Stomach smooth muscle (tissue), 2 donors: ENCODE measurements around the gene FAAH.

Experiments
- H3K27ac ChIP-seq: one replicate; pipeline ENCODE4 v1.7.0; 2013; ENCODE audit warnings: mild to moderate bottlenecking, low read length, inconsistent platforms
- H3K27me3 ChIP-seq, 2 donors: one replicate each; pipeline ENCODE4 v1.7.0; 2013; ENCODE audit warnings: low read length in 2 of 2; ENCODE audit not compliant: insufficient read depth in 2 of 2, control insufficient read depth in 1 of 2
- H3K36me3 ChIP-seq, 2 donors: one replicate each; pipeline ENCODE4 v1.7.0; 2013; ENCODE audit warnings: low read length in 2 of 2; ENCODE audit not compliant: control insufficient read depth in 2 of 2, insufficient read depth in 2 of 2
- H3K4me1 ChIP-seq: one replicate; pipeline ENCODE4 v1.7.0; 2013; ENCODE audit warnings: low read length; ENCODE audit not compliant: control insufficient read depth, insufficient read depth
- H3K4me3 ChIP-seq, 2 donors: one replicate each; pipeline ENCODE4 v1.7.0; 2013; ENCODE audit warnings: low read length in 2 of 2
- H3K9ac ChIP-seq, 2 donors: one replicate each; pipeline ENCODE4 v1.7.0; 2013; ENCODE audit warnings: low read length in 2 of 2, mild to moderate bottlenecking in 1 of 2
- H3K9me3 ChIP-seq, 2 donors: one replicate each; pipeline ENCODE4 v1.7.0; 2013; ENCODE audit warnings: low read length in 2 of 2; ENCODE audit not compliant: control insufficient read depth in 2 of 2
- donor health status: healthy.
- donor health status: Pancreatic carcinoma.

FAAH gene

DNA sequence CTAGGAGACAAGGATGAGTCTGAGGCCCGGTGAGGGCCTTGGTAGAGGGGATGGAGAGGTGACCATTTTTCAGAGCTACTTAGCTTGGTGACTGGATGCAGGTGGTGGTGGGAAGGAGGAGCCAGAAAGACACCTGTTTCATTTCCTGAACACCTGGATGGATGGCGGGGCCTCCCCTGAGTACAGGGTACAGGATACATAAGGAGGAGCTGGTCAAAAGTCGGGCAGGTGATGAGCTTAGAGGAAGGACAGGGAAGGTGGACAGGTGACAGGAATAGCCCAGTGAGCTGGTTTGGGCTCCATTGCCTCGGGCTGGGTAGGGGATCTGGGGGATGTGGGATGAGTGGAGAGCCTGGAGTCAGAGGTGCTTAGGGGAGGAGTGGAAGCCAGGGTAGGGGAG is 6.3 kb downstream of the FAAH start:
- peaks cover 12% of the 10 kb centered on the region for H3K4me1 ChIP-seq
- no peak overlapping the region for H3K9ac ChIP-seq
- H3K27ac ChIP-seq: no peak overlapping the region
- H3K4me3 ChIP-seq: no peak overlapping the region
- H3K9me3 ChIP-seq: no peaks in the 10 kb centered on the region
- no peaks in the 10 kb centered on the region for H3K36me3 ChIP-seq
- no peaks in the 10 kb centered on the region for H3K27me3 ChIP-seq

DNA sequence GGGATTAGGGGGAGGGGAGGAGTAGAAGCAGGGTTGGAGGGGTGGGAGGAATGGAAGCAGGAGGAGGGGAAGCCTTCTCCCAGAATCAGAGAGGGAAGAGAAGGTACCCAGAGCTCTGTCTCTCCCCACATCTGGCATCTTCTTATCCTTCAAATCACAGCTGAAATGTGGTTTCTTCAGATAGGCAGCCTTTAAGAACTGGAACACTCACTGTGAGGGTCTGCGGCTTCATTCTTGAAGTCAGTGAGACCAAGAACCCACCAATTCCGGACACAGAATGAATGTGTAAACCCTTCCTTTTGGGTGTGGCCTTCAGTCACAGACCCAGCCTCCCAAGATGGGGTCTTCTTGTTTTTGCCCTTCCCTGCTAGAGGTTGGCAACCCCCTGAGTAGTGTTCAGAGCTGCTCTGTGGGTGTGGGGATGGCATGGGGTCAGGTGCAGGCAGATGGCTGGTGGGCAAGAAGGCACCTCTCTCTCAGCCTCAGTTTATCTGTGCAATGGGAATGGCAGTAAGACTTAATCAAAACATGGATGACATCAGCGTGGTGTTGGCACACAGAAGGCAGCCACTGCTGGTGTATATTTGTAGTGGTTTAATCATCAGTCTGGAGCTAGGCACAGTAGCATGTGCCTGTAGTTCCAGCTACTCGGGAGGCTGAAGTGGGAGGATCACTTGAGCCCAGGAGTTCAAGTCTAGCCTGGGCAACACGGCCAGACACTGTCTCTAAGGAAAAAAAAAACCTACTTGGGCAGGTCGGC is 7.2 kb downstream of the FAAH start:
- Histone ChIP-seq H3K4me1 (peaks cover 16% of the 10 kb centered on the region), H3K27me3 (no peaks in the 10 kb centered on the region), H3K9me3 (no peaks in the 10 kb centered on the region), H3K4me3 (peak overlapping the region in 1 of 2 donors; percentile 22), H3K9ac (no peak overlapping the region), H3K36me3 (no peaks in the 10 kb centered on the region), H3K27ac (peak overlapping the region; percentile 11)

DNA sequence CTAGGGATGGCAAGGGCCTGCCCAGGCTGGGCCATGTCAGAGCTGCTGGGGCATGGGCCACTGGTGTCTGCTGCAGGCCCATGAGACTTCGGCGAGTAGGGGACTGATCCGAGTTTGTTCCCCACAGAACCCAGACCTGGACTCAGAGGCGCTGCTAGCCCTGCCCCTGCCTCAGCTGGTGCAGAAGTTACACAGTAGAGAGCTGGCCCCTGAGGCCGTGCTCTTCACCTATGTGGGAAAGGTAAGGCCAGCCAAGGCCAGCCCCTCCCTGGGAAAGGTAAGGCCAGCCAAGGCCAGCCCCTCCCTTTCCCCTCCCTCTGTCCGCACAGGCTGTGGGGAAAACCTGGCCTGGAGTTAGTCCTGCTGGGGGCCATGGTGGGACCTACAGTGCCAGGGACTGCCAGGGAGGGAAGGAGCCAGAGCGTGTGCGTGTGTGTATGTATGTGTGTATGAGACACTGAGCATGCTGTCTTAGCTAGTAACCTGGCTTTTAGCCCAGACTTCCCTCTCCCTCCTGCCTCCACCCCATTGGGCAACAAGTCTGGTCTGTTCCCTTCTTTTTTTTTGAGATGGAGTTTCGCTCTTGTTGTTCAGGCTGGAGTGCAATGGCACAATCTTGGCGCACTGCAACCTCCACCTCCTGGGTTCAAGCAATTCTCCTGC is 8.0 kb downstream of the FAAH start:
- H3K4me1 ChIP-seq: peaks cover 16% of the 10 kb centered on the region
- H3K9ac ChIP-seq: no peak overlapping the region
- H3K9me3 ChIP-seq: no peaks in the 10 kb centered on the region
- H3K27ac ChIP-seq: peak overlapping the region; percentile 11
- H3K27me3 ChIP-seq: no peaks in the 10 kb centered on the region
- peak overlapping the region in 1 of 2 donors; percentile 44 for H3K4me3 ChIP-seq
- no peaks in the 10 kb centered on the region for H3K36me3 ChIP-seq

DNA sequence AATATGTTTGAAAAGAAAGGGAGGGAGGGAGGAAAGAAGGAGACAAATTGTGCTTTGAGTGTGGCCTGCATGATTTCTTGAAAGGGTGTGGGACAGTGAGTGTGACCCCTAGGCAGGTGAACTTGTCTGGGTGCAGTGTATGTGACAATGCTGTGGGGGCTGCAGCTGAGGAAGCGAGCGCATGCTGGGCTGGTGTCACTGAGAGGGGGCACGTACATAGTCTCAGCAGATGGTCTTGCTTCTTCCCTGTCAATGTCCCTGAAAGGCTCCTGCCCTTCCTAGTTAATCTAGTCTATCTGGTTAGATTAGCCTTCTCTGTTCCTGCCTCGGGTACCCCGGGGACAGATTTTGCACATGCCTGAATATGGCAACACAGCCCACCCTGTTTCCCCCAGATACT is 9.8 kb downstream of the FAAH start:
- H3K36me3 ChIP-seq: peaks cover under 1 to 4% of the 10 kb centered on the region in 2 donors
- H3K9me3 ChIP-seq: no peaks in the 10 kb centered on the region
- H3K4me3 ChIP-seq: no peak overlapping the region
- H3K4me1 ChIP-seq: peaks cover 16% of the 10 kb centered on the region
- H3K27ac ChIP-seq: no peak overlapping the region
- no peaks in the 10 kb centered on the region for H3K27me3 ChIP-seq
- no peak overlapping the region for H3K9ac ChIP-seq

DNA sequence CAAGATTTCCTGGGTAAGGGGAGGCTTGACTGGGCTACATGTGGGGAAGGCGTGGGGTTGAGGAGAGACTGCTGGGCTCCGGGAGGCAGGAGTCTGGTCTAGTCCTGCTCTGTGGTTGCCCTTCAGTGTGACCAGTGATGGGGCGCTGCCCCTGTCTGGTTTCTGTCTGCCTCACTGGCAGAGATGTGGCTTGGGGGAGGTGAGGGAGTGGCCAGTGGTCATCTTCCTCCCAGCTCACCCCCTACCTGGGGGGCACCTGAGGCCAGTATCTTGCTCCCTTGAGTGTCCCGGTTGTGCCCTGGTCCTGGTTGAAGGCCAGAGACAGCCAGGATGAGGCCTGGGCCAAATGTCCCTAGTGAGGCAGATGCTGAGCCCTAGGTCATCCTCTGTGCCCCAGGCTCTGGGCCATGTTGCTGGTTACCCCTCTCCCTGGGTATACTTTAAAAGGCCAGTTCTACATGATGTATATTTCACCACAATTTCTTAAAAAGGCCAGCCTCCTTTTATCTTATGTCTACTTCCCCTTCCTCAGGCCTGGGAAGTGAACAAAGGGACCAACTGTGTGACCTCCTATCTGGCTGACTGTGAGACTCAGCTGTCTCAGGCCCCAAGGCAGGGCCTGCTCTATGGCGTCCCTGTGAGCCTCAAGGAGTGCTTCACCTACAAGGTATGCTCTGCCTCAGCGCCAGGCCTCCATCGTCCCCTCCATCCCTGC is 10.5 kb downstream of the FAAH start:
- H3K9me3 ChIP-seq: no peaks in the 10 kb centered on the region
- no peak overlapping the region for H3K9ac ChIP-seq
- no peak overlapping the region for H3K4me3 ChIP-seq
- H3K27ac ChIP-seq: no peak overlapping the region
- no peaks in the 10 kb centered on the region for H3K27me3 ChIP-seq
- H3K4me1 ChIP-seq: peaks cover 16% of the 10 kb centered on the region
- peaks cover 3 to 7% of the 10 kb centered on the region in 2 donors for H3K36me3 ChIP-seq

DNA sequence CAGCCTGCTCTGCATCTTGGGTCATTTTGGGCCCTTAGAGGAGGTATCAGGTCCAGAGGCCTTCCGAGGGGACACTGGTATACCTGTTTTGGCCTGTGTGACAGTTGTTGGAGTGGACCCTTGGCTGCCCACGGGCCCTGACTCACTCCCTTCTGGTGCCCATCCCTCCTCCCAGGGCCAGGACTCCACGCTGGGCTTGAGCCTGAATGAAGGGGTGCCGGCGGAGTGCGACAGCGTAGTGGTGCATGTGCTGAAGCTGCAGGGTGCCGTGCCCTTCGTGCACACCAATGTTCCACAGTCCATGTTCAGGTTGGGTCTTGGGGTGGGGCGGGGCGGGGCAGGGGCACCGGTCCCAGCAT is 11.1 kb downstream of the FAAH start:
- no peak overlapping the region for H3K4me3 ChIP-seq
- H3K36me3 ChIP-seq: peaks cover 3 to 9% of the 10 kb centered on the region in 2 donors
- H3K9me3 ChIP-seq: no peaks in the 10 kb centered on the region
- no peak overlapping the region for H3K27ac ChIP-seq
- H3K27me3 ChIP-seq: no peaks in the 10 kb centered on the region
- no peak overlapping the region for H3K9ac ChIP-seq
- peaks cover 16% of the 10 kb centered on the region for H3K4me1 ChIP-seq

DNA sequence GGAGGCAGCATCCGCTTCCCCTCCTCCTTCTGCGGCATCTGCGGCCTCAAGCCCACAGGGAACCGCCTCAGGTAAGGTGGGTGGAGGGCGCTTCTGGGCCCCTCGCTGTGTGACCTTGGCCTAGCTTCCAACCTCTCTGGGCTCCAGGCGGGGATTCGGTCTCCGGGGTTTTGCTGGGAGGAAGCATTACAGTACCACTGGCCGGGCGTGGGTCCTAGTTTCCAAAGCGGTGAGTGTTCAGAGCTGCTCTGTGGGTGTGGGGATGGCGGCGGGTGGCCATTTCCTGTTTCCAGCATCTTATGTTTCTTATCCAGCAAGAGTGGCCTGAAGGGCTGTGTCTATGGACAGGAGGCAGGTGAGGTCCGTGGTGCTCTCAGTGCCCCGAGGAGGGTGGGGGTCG is 11.6 kb downstream of the FAAH start:
- no peak overlapping the region for H3K27ac ChIP-seq

DNA sequence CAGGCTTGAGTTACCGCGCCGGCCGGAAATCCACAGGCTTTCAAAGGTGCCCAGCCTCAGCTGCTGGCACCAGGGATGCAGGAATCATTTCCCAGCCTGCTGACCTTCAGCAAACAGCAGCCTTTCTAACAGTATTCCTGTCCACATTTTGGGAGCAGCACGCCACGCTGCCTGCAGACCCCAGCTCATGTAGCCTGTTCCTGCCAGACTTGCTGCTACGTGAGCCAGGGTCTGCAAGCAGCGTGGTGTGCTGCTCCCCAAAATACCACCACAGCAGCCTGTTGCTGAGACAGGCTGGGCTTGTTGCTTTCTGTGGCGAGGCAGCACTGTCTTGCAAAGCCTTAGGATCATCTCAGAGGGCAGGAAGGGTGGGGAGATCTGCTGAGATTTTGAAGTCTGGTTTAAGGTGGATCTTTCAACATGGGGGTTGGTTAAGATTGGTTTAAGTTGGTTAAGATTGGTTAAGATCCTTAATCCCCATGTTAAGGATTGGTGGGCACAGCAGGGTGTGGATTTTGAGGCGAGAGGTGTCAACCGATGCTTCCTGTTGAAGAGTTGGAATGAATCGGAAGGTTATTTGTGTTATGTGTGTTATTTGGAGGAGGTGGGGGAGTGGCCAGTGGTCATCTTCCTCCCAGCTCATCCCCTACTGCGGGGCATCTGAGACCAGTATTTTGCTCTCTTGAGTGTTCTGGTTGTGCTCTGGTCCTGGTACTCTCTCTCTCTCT is 12.9 kb downstream of the FAAH start:
- H3K9ac ChIP-seq: no peak overlapping the region
- H3K27ac ChIP-seq: no peak overlapping the region
- peaks cover 9% of the 10 kb centered on the region for H3K4me1 ChIP-seq
- peak overlapping the region in 1 of 2 donors; percentile 40 for H3K4me3 ChIP-seq
- no peaks in the 10 kb centered on the region for H3K9me3 ChIP-seq
- peaks cover 3 to 9% of the 10 kb centered on the region in 2 donors for H3K36me3 ChIP-seq
- H3K27me3 ChIP-seq: no peaks in the 10 kb centered on the region

More for the DNA sequence above, 11.6 kb downstream of the FAAH start:
- H3K4me1 ChIP-seq: peaks cover 16% of the 10 kb centered on the region
- peaks cover 3 to 9% of the 10 kb centered on the region in 2 donors for H3K36me3 ChIP-seq
- H3K9me3 ChIP-seq: no peaks in the 10 kb centered on the region
- H3K4me3 ChIP-seq: peak overlapping the region in 1 of 2 donors; percentile 59
- H3K9ac ChIP-seq: no peak overlapping the region
- no peaks in the 10 kb centered on the region for H3K27me3 ChIP-seq

DNA sequence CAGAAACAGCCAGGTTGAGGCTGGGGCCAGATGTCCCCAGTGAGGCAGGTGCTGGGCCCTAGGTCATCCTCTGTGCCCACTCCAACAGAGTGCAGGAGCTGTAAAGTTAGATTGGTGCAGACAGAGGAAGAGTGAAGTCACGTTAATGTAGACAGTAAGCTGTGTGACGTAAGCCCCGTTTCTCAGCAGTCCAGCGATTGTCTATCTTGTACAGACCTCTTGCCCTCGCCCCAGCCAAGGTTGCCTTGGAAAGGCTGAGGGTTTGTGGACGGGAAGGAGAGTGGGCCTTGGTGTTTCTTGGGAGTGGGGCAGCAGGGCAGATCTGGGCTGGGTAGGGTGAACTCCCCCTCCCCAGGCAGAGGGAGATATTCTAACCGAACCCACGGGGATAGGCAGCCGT is 13.5 kb downstream of the FAAH start:
- Histone ChIP-seq H3K27ac (no peak overlapping the region), H3K4me3 (no peak overlapping the region), H3K9ac (no peak overlapping the region), H3K36me3 (peaks cover 3 to 9% of the 10 kb centered on the region in 2 donors), H3K4me1 (peaks cover 6% of the 10 kb centered on the region), H3K9me3 (no peaks in the 10 kb centered on the region), H3K27me3 (no peaks in the 10 kb centered on the region)

DNA sequence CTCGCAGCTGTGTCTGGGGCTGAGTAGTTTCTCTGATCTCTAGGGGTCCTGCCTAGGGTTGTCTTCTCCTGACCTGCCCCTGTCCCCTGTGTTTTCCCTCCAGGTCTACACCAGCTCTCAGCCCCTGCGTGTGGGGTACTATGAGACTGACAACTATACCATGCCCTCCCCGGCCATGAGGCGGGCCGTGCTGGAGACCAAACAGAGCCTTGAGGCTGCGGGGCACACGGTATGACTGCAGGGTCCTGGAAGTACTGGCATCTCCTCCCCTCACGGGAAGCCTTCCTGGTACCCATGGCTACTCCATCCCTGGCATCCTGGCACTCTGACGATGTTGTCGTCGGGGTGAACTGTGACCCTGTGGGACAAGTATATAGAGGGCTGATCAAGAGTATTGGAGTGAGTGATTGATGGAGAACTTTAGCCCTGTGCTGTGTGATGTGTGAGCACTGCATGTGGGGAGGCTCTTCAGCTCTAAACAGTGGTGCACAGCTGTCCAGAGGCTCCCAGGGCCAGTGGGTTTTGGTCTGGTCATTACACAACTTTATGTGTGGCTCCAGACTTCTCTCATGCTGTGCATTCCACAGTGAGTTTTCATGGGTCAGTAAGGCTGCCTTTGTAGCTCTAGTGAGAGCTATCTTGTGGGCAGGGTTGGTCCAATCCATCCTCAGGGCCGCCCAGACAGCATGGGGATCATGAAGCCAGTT is 14.4 kb downstream of the FAAH start:
- no peak overlapping the region for H3K9ac ChIP-seq
- peaks cover 6% of the 10 kb centered on the region for H3K4me1 ChIP-seq
- no peaks in the 10 kb centered on the region for H3K27me3 ChIP-seq
- no peak overlapping the region for H3K27ac ChIP-seq
- peaks cover 3 to 9% of the 10 kb centered on the region in 2 donors for H3K36me3 ChIP-seq
- no peaks in the 10 kb centered on the region for H3K9me3 ChIP-seq
- no peak overlapping the region for H3K4me3 ChIP-seq
